Left cardiac atrium (tissue), 4 donors: Measurements from ENCODE around the gene KRT2. TPM values are rescaled to one million over a fixed set of nuclear protein-coding genes. Genes with fewer than 3 reads are reported as not detected.

Experiments used
- ATAC-seq, 2 donors: fragments of 200-7000 bp; cut with Tn5 transposase; one replicate each; pipeline ENCODE4 v1.9.1; 2020; ENCODE audit warnings: mild to moderate bottlenecking in 2 of 2, moderate library complexity in 2 of 2
- DNase-seq: peaks from one replicate; pipeline ENCODE4 v3.0.0-alpha.2; 2020
- intact Hi-C, 2 donors: fragments of 100-400 bp; cut with DNase I; formaldehyde crosslinking; loops; one replicate each; pipeline versions ENCODE4 v1.14.1 to v1.15.1; 2022 to 2023
- total RNA-seq, 2 donors: library from RNA; stranded (reverse); fragmentation: NEBNext Ultra II Directional; extraction: Animal tissue kit (Norgen Biotek cat#: 25700); gene quantifications; one replicate each; pipeline ENCODE4 v1.2.1, GENCODE V29; 2021
- donor health status: DM: no; HTN: yes; CAD: no.
- donor health status: DM: no; HTN: yes; CAD: no; lungs with severe emphysema.
- donor health status: DM: yes; HTN: yes; CAD: no.
- donor health status: Dilated cardiomyopathy.

KRT2 gene
- total RNA-seq, 2 donors from 2014 or later, result not detected

DNA sequence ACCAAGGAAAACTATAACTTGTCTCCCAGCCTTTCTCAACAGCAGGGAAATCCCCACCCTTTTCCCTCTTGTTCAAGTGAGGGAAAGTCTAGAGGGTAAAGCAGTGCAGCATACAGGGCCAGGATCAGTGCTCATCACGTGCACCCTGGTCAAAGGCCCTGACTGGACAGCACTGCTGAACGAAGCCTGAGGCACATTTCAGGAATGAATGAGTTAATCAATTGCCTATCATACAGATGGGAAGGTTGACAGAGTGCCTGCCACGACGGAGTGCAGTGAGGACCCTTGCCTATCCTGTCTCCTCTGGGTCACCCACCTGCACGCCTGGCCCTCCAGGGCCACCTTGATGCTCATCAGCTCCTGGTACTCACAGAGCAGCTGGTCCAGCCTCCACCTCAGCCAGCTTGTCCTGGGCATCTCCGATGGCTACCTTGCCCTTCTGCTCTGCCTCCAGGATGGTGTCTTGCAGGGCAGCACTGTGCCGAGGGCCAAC, 22.0 kb downstream of the KRT2 start:
- no peak for ATAC-seq
- intact Hi-C loops, result no loop called here

DNA sequence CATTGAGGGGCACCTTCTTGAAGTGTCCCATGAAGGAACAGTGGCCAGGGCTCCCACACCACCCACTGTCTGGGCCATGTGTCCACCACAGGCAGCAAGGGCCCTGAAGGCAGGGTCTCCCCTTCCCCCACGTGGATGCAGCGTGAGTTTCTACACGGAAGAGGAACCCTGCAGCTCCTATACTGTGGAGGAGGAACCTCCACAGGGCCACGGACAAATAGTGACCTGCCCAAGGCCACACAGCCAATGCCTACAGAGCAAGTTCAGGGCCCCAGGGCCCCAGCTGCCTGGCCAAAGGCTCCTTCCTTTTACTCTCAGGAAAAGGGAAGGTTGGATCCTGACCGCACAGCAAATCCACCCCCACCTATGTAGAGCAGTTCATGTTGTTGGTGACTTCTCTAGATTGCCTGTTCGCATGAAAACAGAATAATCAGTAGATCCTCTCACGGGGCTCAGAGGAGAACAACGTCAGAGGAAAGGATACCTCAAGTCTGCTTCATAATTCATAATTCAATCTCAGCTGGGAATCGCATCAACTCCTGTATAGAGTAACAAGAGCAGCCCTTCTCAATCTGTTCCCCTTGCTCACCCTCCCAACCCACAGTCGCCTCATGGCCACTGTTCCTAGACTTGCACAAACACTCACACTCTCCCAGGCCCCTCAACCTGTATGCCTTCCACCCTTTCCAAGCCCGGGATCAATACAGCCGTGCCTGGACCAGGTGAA, 22.6 kb downstream of the KRT2 start:
- ATAC-seq, result no peak
- intact Hi-C loops, result no loop called here
- DNase-seq, result no peak

More for the DNA sequence above, 22.0 kb downstream of the KRT2 start:
- DNase-seq, result no peak

- ATAC-seq (no peak), DNase-seq (no peak)
- intact Hi-C loops, result no loop called here
These were observed 23.2 kb downstream of the KRT2 start for GRCh38 chr12:52628841-52629240.

- intact Hi-C loops, result no loop called here
- ATAC-seq (no peak), DNase-seq (no peak)
These were observed 23.9 kb downstream of the KRT2 start for GRCh38 chr12:52628111-52628507.

DNA sequence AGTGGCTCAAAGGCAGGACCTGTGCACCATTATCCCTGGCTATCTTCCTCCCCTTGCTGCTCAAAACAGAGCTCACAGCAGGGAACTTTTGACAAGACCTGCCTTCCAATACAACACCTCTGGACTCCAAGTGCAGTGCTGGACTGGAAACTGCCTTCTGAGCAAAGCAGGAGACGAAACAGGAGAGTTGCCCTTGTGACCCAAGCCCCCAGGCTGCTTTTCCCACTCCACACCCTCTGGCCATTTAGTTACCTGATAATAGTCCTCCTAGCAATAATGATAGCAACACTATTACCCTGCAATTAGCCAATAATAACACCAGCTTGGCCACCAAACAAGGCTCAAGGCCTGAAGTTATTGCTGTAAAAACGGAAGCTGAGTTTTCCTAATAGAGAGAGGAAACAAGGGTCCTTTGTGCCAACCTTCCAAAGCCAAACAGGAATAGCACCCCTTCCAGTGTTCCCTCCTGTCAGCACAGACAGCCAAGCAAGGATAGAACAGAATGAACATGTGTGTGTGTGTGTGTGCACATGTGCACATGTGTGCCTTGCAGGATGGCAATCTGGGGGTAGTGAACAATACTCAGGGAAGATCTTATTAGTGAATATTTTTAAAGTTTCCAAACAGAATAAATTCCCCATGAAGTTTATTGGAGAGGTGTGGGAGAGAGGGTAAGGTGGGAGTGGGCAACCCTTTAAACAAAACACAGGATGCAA, 24.5 kb downstream of the KRT2 start:
- ATAC-seq (no peak), DNase-seq (no peak)
- intact Hi-C loops, result no loop called here

DNA sequence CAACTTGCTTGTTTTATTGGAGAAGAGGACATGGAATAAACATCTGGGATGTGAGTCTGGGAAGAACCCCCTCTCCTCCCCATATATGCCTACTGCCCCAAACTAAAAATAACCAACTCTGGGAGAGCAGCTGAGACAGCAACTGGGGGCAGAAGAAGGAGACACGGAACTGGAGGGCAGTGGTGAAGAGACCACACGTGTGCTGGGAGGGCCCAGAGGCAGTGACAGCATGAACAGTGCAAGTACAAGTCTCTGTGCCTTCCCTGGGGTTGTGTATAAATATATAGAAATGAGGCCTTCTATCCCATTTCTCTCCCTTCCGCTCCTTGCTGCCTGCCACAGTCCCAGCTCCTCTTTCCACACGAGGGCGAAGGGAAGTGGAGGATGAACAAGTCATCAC, 29.7 kb downstream of the KRT2 start:
- intact Hi-C loops, result no loop called here
- ATAC-seq, result no peak
- DNase-seq, result no peak

DNA sequence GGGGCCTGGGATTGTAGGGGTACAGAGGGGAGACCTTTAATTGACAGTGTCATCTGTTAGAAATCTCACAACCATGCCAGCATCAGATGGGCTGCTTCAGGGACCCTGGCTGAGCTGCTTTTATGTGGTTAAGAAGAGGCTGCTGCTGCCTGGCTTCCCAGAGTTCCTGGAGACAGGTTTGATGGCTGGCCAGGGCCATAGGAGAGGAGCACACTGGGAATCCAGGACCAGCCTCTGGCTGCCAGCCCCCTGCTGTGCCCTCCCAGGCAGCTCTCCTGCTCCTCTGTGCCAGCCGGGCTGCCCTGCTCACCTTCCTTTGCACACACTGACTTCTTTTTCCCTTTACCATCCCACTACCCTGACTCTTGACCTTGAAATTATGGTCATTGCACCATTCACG, 33.1 kb downstream of the KRT2 start:
- ATAC-seq (no peak), DNase-seq (no peak)
- intact Hi-C loops, result no loop called here

DNA sequence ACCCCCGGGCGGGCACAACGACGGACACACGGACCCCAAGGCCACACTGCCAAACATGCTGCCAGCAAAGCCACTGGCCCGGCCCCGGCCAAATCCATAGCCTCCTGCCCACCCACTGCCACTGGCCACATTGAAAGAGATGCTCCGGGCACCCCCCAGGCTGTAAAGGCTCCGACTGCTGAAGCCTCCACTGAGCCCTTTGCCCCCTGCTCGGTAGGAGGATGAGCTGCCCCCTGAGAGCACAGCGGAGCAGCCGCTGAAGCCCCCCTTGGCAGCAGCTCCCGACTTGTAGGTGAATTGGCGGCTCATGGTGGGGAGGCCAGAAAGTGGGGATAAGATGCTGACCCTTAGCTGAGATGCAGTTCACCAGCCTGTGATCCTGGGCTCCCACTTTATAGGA, 33.8 kb downstream of the KRT2 start, which contains the start of gene KRT73:
Gene KRT73 (minus strand): TSS at position 344 of the 400 bp plus-strand sequence. CDS start 35 bp downstream, at position 309.
- DNase-seq (no peak), ATAC-seq (no peak)

GRCh38 chr12:52617403-52617785, 34.6 kb downstream of the KRT2 start:
- ATAC-seq, result no peak
- intact Hi-C loops, result no loop called here
- DNase-seq, result no peak

More for the DNA sequence above, 33.8 kb downstream of the KRT2 start, which contains the start of gene KRT73:
- intact Hi-C loops, result no loop called here

- no peak for DNase-seq
- ATAC-seq, result no peak
- intact Hi-C loops, result no loop called here
These were observed 35.2 kb downstream of the KRT2 start for GRCh38 chr12:52616680-52617402.

DNA sequence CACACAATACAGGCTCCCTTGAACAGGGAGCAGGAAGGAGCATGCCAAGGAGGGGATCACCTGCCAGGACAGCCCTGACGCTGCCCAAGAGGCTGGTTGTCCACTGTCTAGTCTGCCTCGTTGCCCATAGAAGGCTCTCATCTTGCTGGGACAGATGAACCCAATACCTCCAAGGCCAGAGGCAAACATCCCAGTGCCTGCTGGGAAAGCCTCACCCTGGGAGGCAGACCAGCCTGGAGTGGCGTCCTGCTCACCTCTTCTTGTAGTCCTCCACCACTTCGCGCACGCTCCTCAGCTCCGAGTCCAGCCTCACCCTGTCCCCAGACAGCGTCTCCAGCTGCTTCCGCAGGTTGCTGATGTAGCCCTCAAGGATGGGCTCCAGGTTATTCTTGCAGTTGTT, 36.1 kb downstream of the KRT2 start:
- intact Hi-C loops, result no loop called here
- DNase-seq (no peak), ATAC-seq (no peak)

DNA sequence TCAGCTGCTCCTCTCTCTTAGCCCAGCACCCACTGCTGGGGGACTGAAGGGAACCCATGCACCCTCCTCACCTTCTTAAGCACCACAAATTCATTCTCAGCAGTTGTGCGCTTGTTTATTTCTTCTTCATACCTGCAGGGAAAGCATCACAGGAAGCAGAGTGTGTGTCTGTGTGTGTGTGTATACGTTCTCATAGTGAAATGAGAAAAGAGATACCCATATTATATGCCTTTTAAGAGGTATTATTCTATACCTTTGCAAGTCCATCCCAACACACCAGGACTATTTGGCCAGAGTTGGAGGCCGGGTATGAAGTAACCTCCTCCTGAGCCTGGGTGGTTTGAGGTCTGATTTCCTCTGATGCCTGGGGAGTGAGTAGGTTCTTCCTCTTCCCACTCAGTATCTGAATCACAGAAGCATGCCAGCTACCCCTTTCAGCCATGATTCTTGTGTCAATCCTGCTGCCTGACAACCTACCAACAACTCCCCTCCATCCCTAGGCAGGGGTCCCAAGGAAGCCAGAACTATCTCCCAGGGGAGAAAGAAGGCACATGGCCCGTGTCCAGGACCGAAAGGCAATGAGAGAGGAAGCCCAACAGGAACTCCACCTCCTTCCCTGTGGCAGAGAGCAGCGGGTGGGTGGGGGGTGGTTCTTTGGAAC, 36.7 kb downstream of the KRT2 start:
- ATAC-seq (no peak), DNase-seq (no peak)
- intact Hi-C loops, result no loop called here

GRCh38 chr12:52614381-52615207, 37.4 kb downstream of the KRT2 start:
- no peak for ATAC-seq
- DNase-seq, result no peak
- intact Hi-C loops, result no loop called here

GRCh38 chr12:52613384-52614030, 38.5 kb downstream of the KRT2 start:
- no peak for ATAC-seq
- intact Hi-C loops, result no loop called here
- no peak for DNase-seq

- DNase-seq, result no peak
- ATAC-seq, result no peak
- intact Hi-C loops, result no loop called here
These were observed 39.3 kb downstream of the KRT2 start for GRCh38 chr12:52612431-52613383.

GRCh38 chr12:52611080-52611468, 40.9 kb downstream of the KRT2 start:
- ATAC-seq, result no peak

More at GRCh38 chr12:52611080-52611468, 40.9 kb downstream of the KRT2 start:
- DNase-seq, result no peak
- intact Hi-C loops, result no loop called here
